Right lobe of liver (tissue), 6 donors: Measurements from ENCODE around the gene SLC39A10. TPM values are rescaled to one million over a fixed set of nuclear protein-coding genes. Genes with fewer than 3 reads are reported as not detected.

ENCODE experiments used
- ATAC-seq, 4 donors: fragments of 200-7000 bp; cut with Tn5 transposase; one replicate each; pipeline ENCODE4 v1.9.1; 2020; ENCODE audit warnings: mild to moderate bottlenecking in 4 of 4, moderate library complexity in 4 of 4
- DNase-seq, 3 donors: peaks; one replicate each; pipeline ENCODE4 v3.0.0-alpha.2; 2020
- H3K27ac ChIP-seq, 3 donors: fragments of 200-600 bp; one replicate each; pipeline ENCODE4 v1.8.0; 2022
- H3K27me3 ChIP-seq, 2 donors: fragments of 200-600 bp; one replicate each; pipeline ENCODE4 v1.8.0; 2022
- H3K36me3 ChIP-seq, 4 donors: fragments of 200-600 bp; sonication (generic) in 1 of 4; one replicate each; pipeline versions ENCODE4 v1.5.1 to v1.8.0; 2017 to 2022; ENCODE audit warnings: control low read depth in 1 of 4
- H3K4me1 ChIP-seq, 4 donors: fragments of 200-600 bp; sonication (generic) in 1 of 4; one replicate each; pipeline versions ENCODE4 v1.5.1 to v1.8.0; 2017 to 2022; ENCODE audit warnings: control low read depth in 1 of 4
- H3K4me3 ChIP-seq, 3 donors: fragments of 200-600 bp; one replicate each; pipeline ENCODE4 v1.8.0; 2022
- H3K9me3 ChIP-seq, 4 donors: fragments of 200-600 bp; sonication (generic) in 1 of 4; one replicate each; pipeline versions ENCODE4 v1.5.1 to v1.8.0; 2017 to 2022; ENCODE audit warnings: control low read depth in 1 of 4
- CTCF ChIP-seq, 4 donors: fragments of 200-600 bp in 3 of 4; fragments of 450-650 bp in 1 of 4; IDR thresholded peaks; one replicate each; pipeline versions ENCODE4 v1.5.1 to v1.8.0; 2016 to 2022; ENCODE audit warnings: antibody characterized with exemption in 4 of 4, mild to moderate bottlenecking in 2 of 4
- POLR2A ChIP-seq: fragments of 450-650 bp; IDR thresholded peaks from one replicate; pipeline ENCODE4 v1.6.1; 2017; ENCODE audit warnings: antibody characterized with exemption, mild to moderate bottlenecking
- WGBS: methylation state at CpG from one replicate; pipeline ENCODE4 v1.1.6; 2018; ENCODE audit warnings: low coverage, low lambda C conversion rate; ENCODE audit not compliant: insufficient coverage; ENCODE audit errors: missing lambda C conversion rate; 5-methylcytosine and 5-hydroxymethylcytosine counted together
- intact Hi-C, 2 donors: fragments of 100-400 bp; cut with DNase I; formaldehyde crosslinking; loops; one replicate each; pipeline versions ENCODE4 v1.11.2 to v1.14.1; 2022
- total RNA-seq, 6 experiments: library from RNA; depleted of rRNA in 2 of 6; stranded (reverse); fragments of >200 nt in 2 of 6; fragmentation: NEBNext Ultra II Directional in 3 of 6; extraction: Animal tissue kit (Norgen Biotek cat#: 25700) in 3 of 6; gene quantifications; one replicate each; pipeline versions ENCODE4 v1.1.0 to v1.2.4, GENCODE V29; 2016 to 2023
- donor health status: DM: no; HTN: yes; CAD: no.
- donor health status: DM: no; HTN: no; CAD: no.
- donor health status: DM: no; HTN: no; CAD: no.
- donor health status: DM: no; HTN: yes; CAD: no.
- donor health status: DM: no; HTN: yes; CAD: no.

The SLC39A10 gene
- total RNA-seq, 6 experiments from 2014 or later = 3.5 to 5.2 (median 4.6) TPM

DNA sequence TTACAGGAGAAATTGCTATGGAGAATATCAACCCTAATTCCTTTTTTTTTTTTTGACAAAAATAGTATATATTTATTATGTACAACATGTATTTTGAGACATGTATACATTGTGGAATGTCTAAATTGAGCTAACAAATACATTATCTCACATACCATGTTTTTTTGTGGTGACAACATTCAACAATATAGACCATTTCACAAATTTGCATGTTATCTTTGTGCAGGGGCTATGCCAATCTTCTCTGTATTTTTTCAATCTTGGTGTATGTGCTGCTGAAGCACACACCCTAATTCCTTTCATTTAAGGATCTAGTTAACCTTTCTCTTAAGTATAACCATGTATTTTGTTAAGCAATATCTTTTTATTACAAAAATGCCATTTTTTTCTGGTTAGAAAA is 13.2 kb downstream of the SLC39A10 start:
- H3K4me3 ChIP-seq = no peak overlapping the region
- DNase-seq = no peak
- ATAC-seq = no peak

DNA sequence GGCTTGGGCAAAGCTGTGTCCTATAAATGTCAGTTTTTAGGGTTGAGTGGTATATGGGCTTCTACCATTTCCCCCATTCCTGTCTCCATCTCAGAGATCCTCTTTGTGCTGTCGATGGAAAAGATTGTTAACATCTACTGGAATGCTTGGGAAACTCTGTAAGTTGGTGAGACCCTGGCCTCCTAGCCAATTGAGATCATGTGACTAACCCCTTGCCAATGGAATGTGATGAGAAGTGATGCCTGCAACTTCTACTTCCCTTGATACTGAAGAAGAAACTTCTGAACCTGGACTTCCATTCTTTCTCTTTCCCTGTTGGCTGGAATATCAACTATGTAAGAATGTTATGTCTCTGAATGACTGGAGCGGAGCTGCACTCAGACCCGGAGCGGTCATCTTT is 14.5 kb downstream of the SLC39A10 start:
- H3K4me1 ChIP-seq = no peaks in the 10 kb centered on the region
- H3K36me3 ChIP-seq = no peaks in the 10 kb centered on the region
- intact Hi-C loops = no loop called here
- no peak for DNase-seq
- no peak overlapping the region for H3K4me3 ChIP-seq
- H3K9me3 ChIP-seq = no peaks in the 10 kb centered on the region
- no peak overlapping the region for H3K27ac ChIP-seq
- WGBS = 65% methylated on average over 4 of the region's 4 CpGs
- TF ChIP-seq CTCF (IDR thresholded peaks at IDR 0.05) (no peak), POLR2A (no peak)
- ATAC-seq = no peak
- no peaks in the 10 kb centered on the region for H3K27me3 ChIP-seq

More for the DNA sequence above, 13.2 kb downstream of the SLC39A10 start:
- H3K27ac ChIP-seq = no peak overlapping the region
- no peaks in the 10 kb centered on the region for H3K4me1 ChIP-seq
- intact Hi-C loops = no loop called here
- no peaks in the 10 kb centered on the region for H3K9me3 ChIP-seq
- no peak for TF ChIP-seq CTCF (IDR thresholded peaks at IDR 0.05)
- H3K27me3 ChIP-seq = no peaks in the 10 kb centered on the region
- H3K36me3 ChIP-seq = no peaks in the 10 kb centered on the region

DNA sequence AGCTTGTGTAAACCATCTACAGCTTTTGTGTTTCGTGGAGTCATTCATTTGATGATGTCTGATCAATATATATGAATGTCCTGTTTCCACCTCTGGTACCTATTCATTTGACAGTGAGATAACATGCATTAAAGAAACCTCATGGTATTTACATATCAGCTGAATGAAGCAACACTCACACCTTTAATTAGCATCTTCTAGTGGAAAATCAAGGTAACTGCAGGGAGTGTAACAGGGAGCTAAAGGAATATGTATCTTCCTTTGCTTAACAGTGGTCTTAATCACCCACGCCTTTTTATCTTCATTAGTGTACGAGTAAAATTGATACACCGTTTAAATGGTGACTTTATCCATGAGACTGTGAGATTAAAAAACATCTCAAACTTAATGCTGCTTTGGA is 15.6 kb downstream of the SLC39A10 start:
- Histone ChIP-seq H3K4me3 (no peak overlapping the region), H3K9me3 (no peaks in the 10 kb centered on the region), H3K27me3 (no peaks in the 10 kb centered on the region), H3K27ac (no peak overlapping the region), H3K4me1 (no peaks in the 10 kb centered on the region), H3K36me3 (no peaks in the 10 kb centered on the region)
- intact Hi-C loops = no loop called here
- no peak for ATAC-seq
- DNase-seq = no peak
- WGBS = 88% methylated on average over 4 of the region's 4 CpGs
- TF ChIP-seq POLR2A = no peak
- peak in 1 of 4 donors; percentile 7 for TF ChIP-seq CTCF (IDR thresholded peaks at IDR 0.05)

DNA sequence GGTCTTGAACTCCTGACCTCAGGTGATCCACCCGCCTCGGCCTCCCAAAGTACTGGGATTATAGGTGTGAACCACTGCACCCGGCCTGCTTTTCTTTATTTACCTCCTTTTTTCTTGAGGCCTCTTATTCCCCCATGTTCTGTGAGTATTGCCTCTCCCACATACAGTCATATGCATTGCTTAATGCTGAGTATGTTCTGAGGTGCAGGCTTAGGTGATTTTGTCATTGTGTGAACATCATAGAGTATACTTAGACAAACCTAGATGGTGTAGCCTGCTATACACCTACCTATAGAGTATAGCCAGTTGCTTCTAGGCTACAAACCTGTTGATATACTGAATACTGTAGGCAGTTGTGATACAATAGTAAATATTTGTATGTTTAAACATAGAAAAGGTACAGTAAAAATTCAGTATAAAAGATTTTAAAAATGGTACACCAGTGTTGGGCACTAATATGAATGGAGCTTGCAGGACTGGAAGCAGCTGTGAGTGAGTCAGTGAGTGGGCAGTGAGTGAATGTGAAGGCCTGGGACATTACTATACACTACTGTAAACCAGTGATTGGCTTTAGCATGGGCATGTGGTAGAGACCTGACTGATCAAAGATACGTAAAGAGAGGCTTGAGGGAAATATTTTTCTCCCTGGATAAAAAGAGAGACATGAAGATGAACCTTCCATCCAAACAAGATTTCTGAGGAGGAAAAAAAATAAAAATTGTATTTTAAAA is 17.6 kb downstream of the SLC39A10 start:
- Histone ChIP-seq H3K4me1 (no peaks in the 10 kb centered on the region), H3K36me3 (no peaks in the 10 kb centered on the region), H3K9me3 (no peaks in the 10 kb centered on the region), H3K27me3 (no peaks in the 10 kb centered on the region), H3K27ac (no peak overlapping the region), H3K4me3 (no peak overlapping the region)
- WGBS = 90% methylated on average over 4 of the region's 4 CpGs
- ATAC-seq (no peak), DNase-seq (no peak)
- intact Hi-C loops = no loop called here
- TF ChIP-seq CTCF (IDR thresholded peaks at IDR 0.05) (no peak), POLR2A (no peak)
